GM19239 (cell line): ENCODE results near the gene GDPD4.
"Not testable (repeated sequence)": the region's sequence is repeated elsewhere in the genome, so short reads cannot be mapped to it uniquely, and the experiment has no call there.

Source experiments
- DNase-seq: peaks from one replicate; pipeline ENCODE4 v3.0.0; 2011; ENCODE audit warnings: low spot score; ENCODE audit not compliant: insufficient read length
- FAIRE-seq: peaks from 2 replicates; lab custom pipeline; 2011; peaks lifted over from hg19 to GRCh38; lab: Jason Lieb, UNC

The GDPD4 gene

GRCh38 chr11:77300695-77301094 is 791 bp downstream of the GDPD4 start:
- DNase-seq, result no peak
- no peak for FAIRE-seq

GRCh38 chr11:77300028-77300427 is 1.5 kb downstream of the GDPD4 start:
- FAIRE-seq, DNase-seq: not testable (repeated sequence)

- no peak for DNase-seq
- no peak for FAIRE-seq
Observed at GRCh38 chr11:77299528-77299993, 1.9 kb downstream of the GDPD4 start.

- DNase-seq (no peak), FAIRE-seq (no peak)
Observed at GRCh38 chr11:77294040-77294439, 7.4 kb downstream of the GDPD4 start.

- DNase-seq (no peak), FAIRE-seq (no peak)
Observed at GRCh38 chr11:77289737-77290136, 11.7 kb downstream of the GDPD4 start.

- DNase-seq (no peak), FAIRE-seq (no peak)
Observed at GRCh38 chr11:77287615-77288273, 13.7 kb downstream of the GDPD4 start.

GRCh38 chr11:77287136-77287535 is 14.3 kb downstream of the GDPD4 start:
- DNase-seq (no peak), FAIRE-seq (no peak)

- FAIRE-seq (no peak), DNase-seq (no peak)
Observed at GRCh38 chr11:77284476-77285468, 16.7 kb downstream of the GDPD4 start.

- DNase-seq (no peak), FAIRE-seq (no peak)
Observed at GRCh38 chr11:77283101-77283500, 18.4 kb downstream of the GDPD4 start.

GRCh38 chr11:77278595-77279506 is 22.6 kb downstream of the GDPD4 start:
- no peak for DNase-seq
- FAIRE-seq, result no peak

- DNase-seq (no peak), FAIRE-seq (no peak)
Observed at GRCh38 chr11:77276271-77276670, 25.2 kb downstream of the GDPD4 start.

GRCh38 chr11:77270921-77271320 is 30.6 kb downstream of the GDPD4 start:
- FAIRE-seq, result no peak

GRCh38 chr11:77269484-77270123 is 31.9 kb downstream of the GDPD4 start:
- DNase-seq (no peak), FAIRE-seq (no peak)

More at GRCh38 chr11:77270921-77271320, 30.6 kb downstream of the GDPD4 start:
- no peak for DNase-seq

GRCh38 chr11:77267962-77268361 is 33.5 kb downstream of the GDPD4 start:
- DNase-seq (no peak), FAIRE-seq (no peak)

GRCh38 chr11:77266766-77267165 is 34.7 kb downstream of the GDPD4 start:
- no peak for FAIRE-seq
- no peak for DNase-seq

GRCh38 chr11:77262803-77263202 is 38.7 kb downstream of the GDPD4 start:
- DNase-seq (no peak), FAIRE-seq (no peak)

- FAIRE-seq (no peak), DNase-seq (no peak)
Observed at GRCh38 chr11:77259641-77260040, 41.8 kb downstream of the GDPD4 start.

- DNase-seq (no peak), FAIRE-seq (no peak)
Observed at GRCh38 chr11:77253690-77254089, 47.8 kb downstream of the GDPD4 start.

GRCh38 chr11:77252555-77253270 is 48.8 kb downstream of the GDPD4 start:
- DNase-seq (no peak), FAIRE-seq (no peak)
